ENCODE data around the gene BTAF1. TPM values are rescaled to one million over a fixed set of nuclear protein-coding genes. Genes with fewer than 3 reads are reported as not detected.

Gene BTAF1
- total RNA-seq, 3 donors from 2014 or later = 25.7 to 34.4 (median 27.0) TPM

DNA sequence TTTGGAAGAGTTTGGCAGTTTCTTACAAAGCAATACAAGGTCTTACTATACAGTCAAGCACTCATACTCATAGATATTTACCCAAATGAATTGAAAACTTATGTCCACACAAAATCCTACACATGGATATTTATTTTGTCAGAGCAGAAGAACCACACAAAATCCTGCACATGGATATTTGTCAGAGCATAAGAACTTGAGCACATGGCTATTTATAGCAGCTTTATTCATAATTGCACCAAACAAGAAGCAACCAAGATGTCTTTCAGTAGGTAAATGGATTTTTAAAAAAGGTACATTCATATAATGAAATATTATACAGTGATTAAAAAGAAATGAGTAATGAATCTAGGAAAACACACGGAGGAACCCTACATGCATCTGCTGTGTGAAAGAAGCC, 115.4 kb downstream of the BTAF1 start:
- no peak for DNase-seq
- Histone ChIP-seq H3K9me3 (no peaks in the 10 kb centered on the region), H3K36me3 (ENCODE audit: low read depth) (no peaks in the 10 kb centered on the region), H3K4me3 (no peak overlapping the region), H3K4me1 (ENCODE audit: low read depth) (no peaks in the 10 kb centered on the region)
- TF ChIP-seq, protein P1, sequence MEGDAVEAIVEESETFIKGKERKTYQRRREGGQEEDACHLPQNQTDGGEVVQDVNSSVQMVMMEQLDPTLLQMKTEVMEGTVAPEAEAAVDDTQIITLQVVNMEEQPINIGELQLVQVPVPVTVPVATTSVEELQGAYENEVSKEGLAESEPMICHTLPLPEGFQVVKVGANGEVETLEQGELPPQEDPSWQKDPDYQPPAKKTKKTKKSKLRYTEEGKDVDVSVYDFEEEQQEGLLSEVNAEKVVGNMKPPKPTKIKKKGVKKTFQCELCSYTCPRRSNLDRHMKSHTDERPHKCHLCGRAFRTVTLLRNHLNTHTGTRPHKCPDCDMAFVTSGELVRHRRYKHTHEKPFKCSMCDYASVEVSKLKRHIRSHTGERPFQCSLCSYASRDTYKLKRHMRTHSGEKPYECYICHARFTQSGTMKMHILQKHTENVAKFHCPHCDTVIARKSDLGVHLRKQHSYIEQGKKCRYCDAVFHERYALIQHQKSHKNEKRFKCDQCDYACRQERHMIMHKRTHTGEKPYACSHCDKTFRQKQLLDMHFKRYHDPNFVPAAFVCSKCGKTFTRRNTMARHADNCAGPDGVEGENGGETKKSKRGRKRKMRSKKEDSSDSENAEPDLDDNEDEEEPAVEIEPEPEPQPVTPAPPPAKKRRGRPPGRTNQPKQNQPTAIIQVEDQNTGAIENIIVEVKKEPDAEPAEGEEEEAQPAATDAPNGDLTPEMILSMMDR (IDR thresholded peaks at IDR 0.05) = no peak
- intact Hi-C loops (cut with DNase I, micrococcal nuclease) = no loop called here
- ATAC-seq = no peak

DNA sequence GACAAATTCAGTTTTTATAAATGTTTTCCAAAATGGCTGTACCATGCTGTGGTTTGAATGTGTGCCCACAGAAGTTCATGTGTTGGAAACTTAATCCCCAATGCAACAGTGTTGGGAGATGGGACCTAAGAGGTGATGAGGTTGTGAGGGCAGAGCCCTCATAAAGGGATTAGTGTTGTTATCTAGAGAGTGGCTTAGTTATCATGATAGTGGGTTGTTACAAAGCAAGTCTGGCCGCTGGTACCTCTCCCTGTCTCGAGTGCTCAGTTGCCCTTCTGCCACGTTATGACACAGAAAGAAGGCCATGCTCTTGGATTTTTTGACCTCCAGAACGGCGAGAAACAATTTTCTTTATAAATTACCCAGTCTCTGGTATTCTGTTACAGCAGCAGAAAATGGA, 119.0 kb downstream of the BTAF1 start:
- ATAC-seq (no peak), DNase-seq (no peak)
- H3K4me1 ChIP-seq (ENCODE audit: low read depth) = no peaks in the 10 kb centered on the region
- H3K36me3 ChIP-seq (ENCODE audit: low read depth) = no peaks in the 10 kb centered on the region
- H3K4me3 ChIP-seq = no peak overlapping the region
- H3K9me3 ChIP-seq = no peaks in the 10 kb centered on the region
- intact Hi-C loops (cut with DNase I, micrococcal nuclease) = no loop called here
- TF ChIP-seq, protein P1 (IDR thresholded peaks at IDR 0.05) = no peak

DNA sequence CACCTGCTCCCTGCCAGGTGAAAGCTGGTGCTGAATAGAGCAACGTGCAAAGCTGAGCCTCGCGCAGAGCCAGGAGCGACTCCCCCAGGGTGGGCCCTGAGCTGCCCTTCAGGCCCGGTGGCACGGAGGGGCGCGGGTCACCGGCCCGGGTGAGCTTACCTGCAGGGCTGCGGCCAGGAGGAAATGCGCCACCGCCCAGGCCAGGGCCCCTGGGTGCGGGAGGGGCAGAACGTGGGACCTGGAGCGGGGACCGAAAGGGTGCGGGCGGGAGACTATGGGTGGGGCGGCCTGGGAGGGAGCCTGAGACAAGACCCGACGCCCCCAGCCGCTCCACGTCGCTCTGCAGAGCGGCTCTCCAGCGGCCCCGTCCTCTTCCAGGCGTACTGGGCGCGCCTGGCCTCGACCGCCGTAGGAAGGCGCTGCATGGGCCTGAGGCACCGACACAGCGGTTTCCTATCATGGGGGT, 122.1 kb downstream of the BTAF1 start:
- H3K4me3 ChIP-seq = no peak overlapping the region
- DNase-seq (no peak), ATAC-seq (no peak)
- H3K4me1 ChIP-seq (ENCODE audit: low read depth) = no peaks in the 10 kb centered on the region
- intact Hi-C loops (cut with DNase I, micrococcal nuclease) = no loop called here
- H3K36me3 ChIP-seq (ENCODE audit: low read depth) = no peaks in the 10 kb centered on the region
- H3K9me3 ChIP-seq = no peaks in the 10 kb centered on the region
- TF ChIP-seq, protein P1 (IDR thresholded peaks at IDR 0.05) = no peak

DNA sequence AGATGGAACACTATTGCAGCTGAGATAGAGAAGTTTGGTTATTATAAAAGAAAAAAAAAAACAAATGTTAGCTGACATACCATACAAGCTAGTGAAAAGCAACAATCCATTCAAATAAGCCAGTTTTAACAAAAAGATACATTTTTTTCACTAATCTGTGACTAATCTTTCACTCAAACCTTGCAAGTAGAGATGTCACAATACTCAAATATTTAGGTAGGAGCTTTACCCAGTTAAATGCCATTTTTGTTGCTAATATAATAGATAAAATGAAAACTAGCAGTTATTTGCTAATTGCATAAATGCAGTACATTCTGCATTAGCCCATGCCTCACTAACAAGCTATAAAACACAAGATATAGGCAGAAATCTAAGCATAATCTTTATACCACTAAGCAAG, 123.6 kb downstream of the BTAF1 start:
- intact Hi-C loops (cut with DNase I, micrococcal nuclease) = no loop called here
- H3K4me3 ChIP-seq = no peak overlapping the region

DNA sequence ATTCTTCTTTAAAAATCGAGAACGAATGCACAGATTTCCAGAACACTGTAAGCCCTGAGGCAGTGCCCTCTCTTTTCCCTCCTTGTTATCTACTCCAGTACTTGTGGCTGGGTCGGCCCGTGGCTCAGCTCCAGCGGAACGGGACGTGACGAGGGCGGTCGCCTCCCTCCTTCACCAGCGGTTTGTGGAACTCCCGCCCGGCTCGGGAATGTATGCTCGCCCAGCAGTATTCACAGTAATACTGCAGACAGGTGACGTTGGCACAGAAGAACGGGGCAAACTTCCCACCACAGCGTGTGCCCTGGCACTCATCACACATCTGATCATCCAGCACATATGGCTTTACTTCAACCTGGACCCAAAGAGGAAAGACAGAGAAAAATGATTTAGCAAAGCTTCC, 128.5 kb downstream of the BTAF1 start:
- DNase-seq (no peak), ATAC-seq (no peak)
- no peak overlapping the region for H3K4me3 ChIP-seq
- TF ChIP-seq, protein P1 (IDR thresholded peaks at IDR 0.05) = no peak
- H3K36me3 ChIP-seq (ENCODE audit: low read depth) = no peaks in the 10 kb centered on the region
- no peaks in the 10 kb centered on the region for H3K4me1 ChIP-seq (ENCODE audit: low read depth)
- intact Hi-C loops (cut with DNase I, micrococcal nuclease) = no loop called here
- no peaks in the 10 kb centered on the region for H3K9me3 ChIP-seq

More for the DNA sequence above, 123.6 kb downstream of the BTAF1 start:
- TF ChIP-seq, protein P1 (IDR thresholded peaks at IDR 0.05) = no peak
- no peaks in the 10 kb centered on the region for H3K4me1 ChIP-seq (ENCODE audit: low read depth)
- ATAC-seq (no peak), DNase-seq (no peak)
- H3K36me3 ChIP-seq (ENCODE audit: low read depth) = no peaks in the 10 kb centered on the region
- no peaks in the 10 kb centered on the region for H3K9me3 ChIP-seq

DNA sequence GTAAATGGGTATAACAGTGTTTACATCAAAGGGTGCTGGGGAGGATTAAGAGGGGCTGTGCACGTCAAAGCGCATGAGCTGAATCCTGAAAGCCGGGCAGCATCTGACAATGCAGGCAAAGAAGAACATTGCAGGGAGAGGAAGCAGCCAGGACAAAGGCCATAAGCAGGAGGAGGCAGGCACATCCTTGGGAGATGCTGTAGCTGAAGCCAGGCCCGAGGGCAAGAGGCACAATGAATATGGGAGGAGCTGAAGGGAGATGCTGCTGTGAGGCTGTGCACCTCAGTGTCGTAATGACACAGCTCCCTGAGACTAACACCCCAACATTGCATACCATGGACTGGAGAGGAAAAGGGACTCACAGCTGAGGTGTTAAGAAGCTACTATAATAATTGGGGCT, 129.2 kb downstream of the BTAF1 start:
- intact Hi-C loops (cut with DNase I, micrococcal nuclease) = no loop called here
- ATAC-seq = no peak
- Histone ChIP-seq H3K4me3 (no peak overlapping the region), H3K36me3 (ENCODE audit: low read depth) (no peaks in the 10 kb centered on the region), H3K9me3 (no peaks in the 10 kb centered on the region), H3K4me1 (ENCODE audit: low read depth) (no peaks in the 10 kb centered on the region)
- DNase-seq = no peak
- TF ChIP-seq, protein P1 (IDR thresholded peaks at IDR 0.05) = no peak
